Measurements from ENCODE around the gene ZMIZ1. TPM values are rescaled to one million over a fixed set of nuclear protein-coding genes. Genes with fewer than 3 reads are reported as not detected.

Gene ZMIZ1
- total and polyA plus RNA-seq, 4 donors = 3.9 to 19.1 (median 9.8) TPM

DNA sequence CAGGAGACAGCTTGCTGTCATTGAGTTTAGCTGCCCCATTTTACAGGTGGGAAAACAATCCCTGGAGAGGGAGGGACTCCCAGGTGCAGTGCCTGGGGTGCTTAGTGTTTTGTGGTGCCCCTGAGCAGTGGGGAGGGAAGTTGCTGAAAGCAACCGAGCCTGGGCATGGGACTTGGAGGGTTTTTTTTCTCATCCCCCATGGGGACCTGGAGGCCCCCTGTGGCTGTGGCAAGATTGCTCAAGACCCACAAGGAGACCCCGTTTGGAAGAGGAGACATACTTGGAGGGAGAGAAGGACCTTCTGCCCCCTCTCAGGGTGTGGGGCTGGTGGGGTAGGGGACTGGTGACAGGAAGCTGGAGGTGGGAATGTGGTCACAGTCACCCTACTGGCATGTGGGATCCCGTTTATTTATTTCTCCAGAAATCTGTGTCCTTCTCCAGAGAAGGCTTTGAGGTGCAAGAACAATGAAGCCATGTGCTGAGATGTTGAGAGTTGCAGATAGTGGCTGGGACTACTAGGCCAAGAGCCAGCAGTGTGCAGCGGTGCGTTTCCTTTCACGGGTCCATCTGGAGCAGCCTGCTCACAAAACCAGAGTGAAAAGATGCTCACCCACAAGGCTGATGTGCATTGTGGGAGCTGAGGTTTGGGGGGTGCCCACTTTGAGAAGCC, 21.5 kb downstream of the ZMIZ1 start:
- Histone ChIP-seq H3K4me1 (ENCODE audit: control insufficient read depth in 4 of 4, insufficient read depth in 4 of 4, low read length in 3 of 4) (peaks cover 26 to 79% (median 58%) of the 10 kb centered on the region in 4 donors), H3K27ac (ENCODE audit: low read depth in 1 of 2, low read length in 2 of 2) (no peak overlapping the region), H3K4me3 (ENCODE audit: low read depth in 1 of 3, low read length in 3 of 3) (no peak overlapping the region), H3K27me3 (ENCODE audit: control insufficient read depth in 4 of 4, insufficient read depth in 4 of 4, low read length in 3 of 4) (no peaks in the 10 kb centered on the region), H3K9me3 (ENCODE audit: control insufficient read depth in 4 of 4, low read length in 3 of 4) (no peaks in the 10 kb centered on the region), H3K9ac (ENCODE audit: low read depth in 1 of 2, low read length in 2 of 2) (no peak overlapping the region), H3K36me3 (ENCODE audit: control insufficient read depth in 4 of 4, insufficient read depth in 3 of 4, low read depth in 1 of 4, low read length in 3 of 4) (no peaks in the 10 kb centered on the region)
- TF ChIP-seq SP1 (IDR thresholded peaks at IDR 0.05) (no peak), FOXA2 (IDR thresholded peaks at IDR 0.05) (no peak), RXRA (IDR thresholded peaks at IDR 0.05) (no peak), GABPA (IDR thresholded peaks at IDR 0.05 in 1 of 2, conservative IDR thresholded peaks at IDR 0.05 in 1 of 2) (no peak), HNF4G (IDR thresholded peaks at IDR 0.05) (no peak), EGR1 (IDR thresholded peaks at IDR 0.05; ENCODE audit: low read depth in 2 of 2) (no peak), RAD21 (IDR thresholded peaks at IDR 0.05) (no peak), NR2F2 (IDR thresholded peaks at IDR 0.05) (no peak)
- TF ChIP-seq, protein P1, sequence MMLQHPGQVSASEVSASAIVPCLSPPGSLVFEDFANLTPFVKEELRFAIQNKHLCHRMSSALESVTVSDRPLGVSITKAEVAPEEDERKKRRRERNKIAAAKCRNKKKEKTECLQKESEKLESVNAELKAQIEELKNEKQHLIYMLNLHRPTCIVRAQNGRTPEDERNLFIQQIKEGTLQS (IDR thresholded peaks at IDR 0.05) = no peak
- TF ChIP-seq, protein P2, sequence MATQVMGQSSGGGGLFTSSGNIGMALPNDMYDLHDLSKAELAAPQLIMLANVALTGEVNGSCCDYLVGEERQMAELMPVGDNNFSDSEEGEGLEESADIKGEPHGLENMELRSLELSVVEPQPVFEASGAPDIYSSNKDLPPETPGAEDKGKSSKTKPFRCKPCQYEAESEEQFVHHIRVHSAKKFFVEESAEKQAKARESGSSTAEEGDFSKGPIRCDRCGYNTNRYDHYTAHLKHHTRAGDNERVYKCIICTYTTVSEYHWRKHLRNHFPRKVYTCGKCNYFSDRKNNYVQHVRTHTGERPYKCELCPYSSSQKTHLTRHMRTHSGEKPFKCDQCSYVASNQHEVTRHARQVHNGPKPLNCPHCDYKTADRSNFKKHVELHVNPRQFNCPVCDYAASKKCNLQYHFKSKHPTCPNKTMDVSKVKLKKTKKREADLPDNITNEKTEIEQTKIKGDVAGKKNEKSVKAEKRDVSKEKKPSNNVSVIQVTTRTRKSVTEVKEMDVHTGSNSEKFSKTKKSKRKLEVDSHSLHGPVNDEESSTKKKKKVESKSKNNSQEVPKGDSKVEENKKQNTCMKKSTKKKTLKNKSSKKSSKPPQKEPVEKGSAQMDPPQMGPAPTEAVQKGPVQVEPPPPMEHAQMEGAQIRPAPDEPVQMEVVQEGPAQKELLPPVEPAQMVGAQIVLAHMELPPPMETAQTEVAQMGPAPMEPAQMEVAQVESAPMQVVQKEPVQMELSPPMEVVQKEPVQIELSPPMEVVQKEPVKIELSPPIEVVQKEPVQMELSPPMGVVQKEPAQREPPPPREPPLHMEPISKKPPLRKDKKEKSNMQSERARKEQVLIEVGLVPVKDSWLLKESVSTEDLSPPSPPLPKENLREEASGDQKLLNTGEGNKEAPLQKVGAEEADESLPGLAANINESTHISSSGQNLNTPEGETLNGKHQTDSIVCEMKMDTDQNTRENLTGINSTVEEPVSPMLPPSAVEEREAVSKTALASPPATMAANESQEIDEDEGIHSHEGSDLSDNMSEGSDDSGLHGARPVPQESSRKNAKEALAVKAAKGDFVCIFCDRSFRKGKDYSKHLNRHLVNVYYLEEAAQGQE (IDR thresholded peaks at IDR 0.05) = no peak
- TF ChIP-seq, protein P3, sequence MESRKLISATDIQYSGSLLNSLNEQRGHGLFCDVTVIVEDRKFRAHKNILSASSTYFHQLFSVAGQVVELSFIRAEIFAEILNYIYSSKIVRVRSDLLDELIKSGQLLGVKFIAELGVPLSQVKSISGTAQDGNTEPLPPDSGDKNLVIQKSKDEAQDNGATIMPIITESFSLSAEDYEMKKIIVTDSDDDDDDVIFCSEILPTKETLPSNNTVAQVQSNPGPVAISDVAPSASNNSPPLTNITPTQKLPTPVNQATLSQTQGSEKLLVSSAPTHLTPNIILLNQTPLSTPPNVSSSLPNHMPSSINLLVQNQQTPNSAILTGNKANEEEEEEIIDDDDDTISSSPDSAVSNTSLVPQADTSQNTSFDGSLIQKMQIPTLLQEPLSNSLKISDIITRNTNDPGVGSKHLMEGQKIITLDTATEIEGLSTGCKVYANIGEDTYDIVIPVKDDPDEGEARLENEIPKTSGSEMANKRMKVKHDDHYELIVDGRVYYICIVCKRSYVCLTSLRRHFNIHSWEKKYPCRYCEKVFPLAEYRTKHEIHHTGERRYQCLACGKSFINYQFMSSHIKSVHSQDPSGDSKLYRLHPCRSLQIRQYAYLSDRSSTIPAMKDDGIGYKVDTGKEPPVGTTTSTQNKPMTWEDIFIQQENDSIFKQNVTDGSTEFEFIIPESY (IDR thresholded peaks at IDR 0.05) = no peak
- WGBS = 44% methylated on average over 6 of the region's 6 CpGs
- DNase-seq (ENCODE audit: low spot score) = no peak

- peaks cover 31 to 78% (median 64%) of the 10 kb centered on the region in 4 donors for H3K4me1 ChIP-seq (ENCODE audit: control insufficient read depth in 4 of 4, insufficient read depth in 4 of 4, low read length in 3 of 4)
- no peak overlapping the region for H3K4me3 ChIP-seq (ENCODE audit: low read depth in 1 of 3, low read length in 3 of 3)
- WGBS = 85% methylated on average over 10 of the region's 10 CpGs
- TF ChIP-seq, protein P4, sequence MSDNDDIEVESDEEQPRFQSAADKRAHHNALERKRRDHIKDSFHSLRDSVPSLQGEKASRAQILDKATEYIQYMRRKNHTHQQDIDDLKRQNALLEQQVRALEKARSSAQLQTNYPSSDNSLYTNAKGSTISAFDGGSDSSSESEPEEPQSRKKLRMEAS (IDR thresholded peaks at IDR 0.05) = no peak
- TF ChIP-seq, protein P1 (IDR thresholded peaks at IDR 0.05) = no peak
- no peaks in the 10 kb centered on the region for H3K27me3 ChIP-seq (ENCODE audit: control insufficient read depth in 4 of 4, insufficient read depth in 4 of 4, low read length in 3 of 4)
- H3K27ac ChIP-seq (ENCODE audit: low read depth in 1 of 2, low read length in 2 of 2) = peak overlapping the region; percentile 32 to 58
- no peak overlapping the region for H3K9ac ChIP-seq (ENCODE audit: low read depth in 1 of 2, low read length in 2 of 2)
- no peaks in the 10 kb centered on the region for H3K9me3 ChIP-seq (ENCODE audit: control insufficient read depth in 4 of 4, low read length in 3 of 4)
- no peak for DNase-seq (ENCODE audit: low spot score)
- no peaks in the 10 kb centered on the region for H3K36me3 ChIP-seq (ENCODE audit: control insufficient read depth in 4 of 4, insufficient read depth in 3 of 4, low read depth in 1 of 4, low read length in 3 of 4)
Observed at GRCh38 chr10:79092292-79092896, 23.6 kb downstream of the ZMIZ1 start.
